B cell (primary cell): ENCODE data around the gene CABP5. TPM values are rescaled to one million over a fixed set of nuclear protein-coding genes. Genes with fewer than 3 reads are reported as not detected.
A peak's percentile ranks its signal among the peaks of the same experiment; 100 is the strongest.

Experiments
- ATAC-seq: fragments of 200-7000 bp; cut with Tn5 transposase; one replicate; pipeline ENCODE4 v1.10.0; 2021; ENCODE audit warnings: low read depth, mild to moderate bottlenecking, moderate number of reproducible peaks, moderate library complexity
- CTCF ChIA-PET: fragments of 350-600 bp; sonication (Branson Sonifier 250); formaldehyde crosslinking; loops from one replicate; lab custom pipeline; 2021; ENCODE audit warnings: antibody characterized with exemption, inconsistent platforms; lab: Charles Lee
- POLR2A ChIA-PET: fragments of 350-600 bp; sonication (Branson Sonifier 250); formaldehyde crosslinking; loops from one replicate; lab custom pipeline; 2021; ENCODE audit warnings: antibody characterized with exemption; lab: Charles Lee
- DNase-seq: peaks from one replicate; pipeline ENCODE4 v3.0.0; 2013
- H2AFZ ChIP-seq: 2 replicates; pipeline ENCODE4 v1.6.1; 2012; ENCODE audit warnings: mild to moderate bottlenecking, low read depth, low read length; ENCODE audit not compliant: insufficient read depth, poor library complexity, severe bottlenecking
- H3K27ac ChIP-seq, 2 donors: 1 replicate in 1 of 2; 2 replicates in 1 of 2; pipeline ENCODE4 v1.5.1; 2012 to 2013; ENCODE audit warnings: low read length in 2 of 2, mild to moderate bottlenecking in 2 of 2, moderate library complexity in 1 of 2
- H3K27me3 ChIP-seq, 4 experiments: fragments of 200-600 bp in 1 of 4; sonication (generic) in 1 of 4; replicated peaks in 1 of 4; 1 replicate in 2 of 4; 2 replicates in 2 of 4; pipeline versions ENCODE4 v1.6.1 to v1.7.0; 2013 to 2016; ENCODE audit warnings: low read length in 3 of 4, mild to moderate bottlenecking in 2 of 4, mixed read lengths in 1 of 4, moderate library complexity in 1 of 4; ENCODE audit not compliant: insufficient read depth in 4 of 4, control insufficient read depth in 3 of 4; ENCODE audit errors: control extremely low read depth in 1 of 4
- H3K36me3 ChIP-seq, 2 experiments: replicated peaks in 1 of 2; 1 replicate in 1 of 2; 2 replicates in 1 of 2; pipeline versions ENCODE4 v1.6.1 to v1.7.1; 2013; ENCODE audit warnings: low read length in 1 of 2; ENCODE audit not compliant: insufficient read depth in 2 of 2, control insufficient read depth in 1 of 2; ENCODE audit errors: control extremely low read depth in 1 of 2, extremely low read depth in 1 of 2
- H3K4me1 ChIP-seq, 2 donors: fragments of 200-600 bp in 1 of 2; sonication (generic) in 1 of 2; 1 replicate in 1 of 2; 2 replicates in 1 of 2; pipeline versions ENCODE4 v1.5.1 to v1.6.1; 2013 to 2017; ENCODE audit warnings: low read length in 2 of 2; ENCODE audit not compliant: control insufficient read depth in 2 of 2, insufficient read depth in 2 of 2
- H3K4me2 ChIP-seq: replicated peaks from 2 replicates; pipeline ENCODE3; 2012; ENCODE audit warnings: mild to moderate bottlenecking, low read depth, low read length; ENCODE audit not compliant: poor library complexity, severe bottlenecking
- H3K4me3 ChIP-seq, 5 experiments: fragments of 200-600 bp in 1 of 5; sonication (generic) in 1 of 5; 1 replicate in 3 of 5; 2 replicates in 2 of 5; pipeline versions ENCODE4 v1.5.1 to v1.7.0; 2011 to 2016; ENCODE audit warnings: low read length in 4 of 5, mild to moderate bottlenecking in 4 of 5, low read depth in 2 of 5, control low read depth in 1 of 5, moderate library complexity in 1 of 5; ENCODE audit not compliant: insufficient read depth in 1 of 5; ENCODE audit errors: control extremely low read depth in 1 of 5, extremely low read depth in 1 of 5
- H3K79me2 ChIP-seq: fragments of 200-600 bp; sonication (generic); one replicate; pipeline ENCODE4 v1.6.0; 2016; ENCODE audit warnings: low read length; ENCODE audit not compliant: control insufficient read depth, insufficient read depth
- H3K9ac ChIP-seq: fragments of 200-600 bp; sonication (generic); 2 replicates; pipeline ENCODE4 v1.6.1; 2017; ENCODE audit warnings: mild to moderate bottlenecking, low read length, moderate library complexity
- H3K9me3 ChIP-seq, 3 donors: one replicate each; pipeline versions ENCODE4 v1.6.1 to v1.7.1; 2013; ENCODE audit warnings: low read length in 2 of 3; ENCODE audit not compliant: control insufficient read depth in 2 of 3, insufficient read depth in 1 of 3; ENCODE audit errors: control extremely low read depth in 1 of 3
- H4K20me1 ChIP-seq: 2 replicates; pipeline ENCODE4 v1.6.0; 2012; ENCODE audit warnings: mild to moderate bottlenecking, low read length; ENCODE audit not compliant: insufficient read depth, control insufficient read depth, poor library complexity, severe bottlenecking
- H3K27ac Mint-ChIP-seq: one replicate; pipeline ENCODE4 v1.8.0; 2021; ENCODE audit warnings: mixed read lengths
- H3K27me3 Mint-ChIP-seq: one replicate; pipeline ENCODE4 v1.8.0; 2021; ENCODE audit warnings: mixed read lengths
- H3K4me1 Mint-ChIP-seq: one replicate; pipeline ENCODE4 v1.8.0; 2021; ENCODE audit warnings: mixed read lengths
- H3K4me3 Mint-ChIP-seq: one replicate; pipeline ENCODE4 v1.8.0; 2021; ENCODE audit warnings: mixed read lengths
- H3K9me3 Mint-ChIP-seq: one replicate; pipeline ENCODE4 v1.8.0; 2022; ENCODE audit warnings: mixed read lengths; ENCODE audit not compliant: insufficient read depth
- EZH2 ChIP-seq: IDR thresholded peaks from 2 replicates; pipeline ENCODE4 v1.6.1; 2012; ENCODE audit warnings: borderline replicate concordance, low read depth, mild to moderate bottlenecking, moderate library complexity, low read length; ENCODE audit not compliant: insufficient read depth, poor library complexity, severe bottlenecking
- WGBS: methylation state at CpG from one replicate; pipeline ENCODE4 v1.1.5; 2013; ENCODE audit warnings: missing lambda C conversion rate; ENCODE audit not compliant: insufficient coverage; 5-methylcytosine and 5-hydroxymethylcytosine counted together
- intact Hi-C: fragments of 100-400 bp; cut with micrococcal nuclease; formaldehyde crosslinking; loops from one replicate; pipeline ENCODE4 v1.10.0; 2022
- polyA plus RNA-seq: library from polyadenylated mRNA; depleted of rRNA; stranded (reverse); fragments of >200 nt; gene quantifications from 2 replicates; pipeline ENCODE4 v1.2.3, GENCODE V29; 2012
- total RNA-seq, 2 donors: library from RNA; stranded (reverse); fragments of 120-200 nt in 1 of 2; gene quantifications; 1 replicate in 1 of 2; 2 replicates in 1 of 2; pipeline versions ENCODE4 v1.2.3 to v1.2.4, GENCODE V29; 2013 to 2022
- TF ChIP-seq, protein P1 (sequence below): fragments of 200-600 bp; IDR thresholded peaks from one replicate; pipeline ENCODE4 v1.8.0; 2022; ENCODE audit warnings: antibody characterized with exemption, mild to moderate bottlenecking

Gene CABP5
- total and polyA plus RNA-seq, 2 donors (not counting 1 experiment from before 2014, with no cell fraction given): not detected

DNA sequence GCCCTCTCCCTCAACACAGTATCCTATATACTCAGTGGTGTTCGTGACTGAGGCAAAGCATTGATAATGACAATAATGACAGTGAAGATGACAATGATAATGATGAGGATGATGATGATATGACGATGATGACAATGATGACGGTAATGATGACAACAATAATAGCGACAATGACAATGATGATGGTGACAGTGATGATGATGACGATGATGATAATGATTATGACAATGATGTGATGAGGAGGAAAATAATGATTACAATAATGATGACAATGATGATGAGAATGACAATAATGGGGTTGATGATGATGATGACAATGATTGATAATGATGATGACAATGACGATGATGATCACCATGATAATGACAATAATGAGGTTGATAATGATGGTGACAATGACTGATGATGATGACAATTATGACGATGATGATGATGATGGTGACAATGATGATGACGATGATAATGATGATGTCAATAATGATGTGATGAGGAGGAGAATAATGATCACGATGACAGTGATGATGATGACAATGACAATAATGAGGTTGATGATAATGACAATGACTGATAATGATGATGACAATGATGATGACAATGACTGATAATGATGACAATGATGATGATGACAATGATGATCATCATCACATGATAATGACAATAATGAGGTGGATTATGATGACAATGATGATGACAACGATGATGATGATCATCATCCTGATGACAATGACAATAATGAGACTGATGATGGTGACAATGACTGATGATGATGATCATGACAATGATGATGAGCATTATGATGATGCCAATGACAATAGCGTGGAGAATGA, 32.7 kb downstream of the CABP5 start:
- H3K4me1 ChIP-seq: no peaks in the 10 kb centered on the region
- ChIA-PET POLR2A (no interaction called here), CTCF (no interaction called here)
- Mint-ChIP-seq H3K27me3 (peaks cover 15% of the 10 kb centered on the region), H3K4me1 (no peaks in the 10 kb centered on the region), H3K9me3 (no peaks in the 10 kb centered on the region), H3K4me3 (no peak overlapping the region), H3K27ac (no peak overlapping the region)
- no peaks in the 10 kb centered on the region for H3K9me3 ChIP-seq
- H3K4me3 ChIP-seq: no peak overlapping the region
- no peaks in the 10 kb centered on the region for H3K79me2 ChIP-seq
- no peak overlapping the region for H3K27ac ChIP-seq
- H3K36me3 ChIP-seq: no peaks in the 10 kb centered on the region
- TF ChIP-seq EZH2: no peak
- TF ChIP-seq, protein P1, sequence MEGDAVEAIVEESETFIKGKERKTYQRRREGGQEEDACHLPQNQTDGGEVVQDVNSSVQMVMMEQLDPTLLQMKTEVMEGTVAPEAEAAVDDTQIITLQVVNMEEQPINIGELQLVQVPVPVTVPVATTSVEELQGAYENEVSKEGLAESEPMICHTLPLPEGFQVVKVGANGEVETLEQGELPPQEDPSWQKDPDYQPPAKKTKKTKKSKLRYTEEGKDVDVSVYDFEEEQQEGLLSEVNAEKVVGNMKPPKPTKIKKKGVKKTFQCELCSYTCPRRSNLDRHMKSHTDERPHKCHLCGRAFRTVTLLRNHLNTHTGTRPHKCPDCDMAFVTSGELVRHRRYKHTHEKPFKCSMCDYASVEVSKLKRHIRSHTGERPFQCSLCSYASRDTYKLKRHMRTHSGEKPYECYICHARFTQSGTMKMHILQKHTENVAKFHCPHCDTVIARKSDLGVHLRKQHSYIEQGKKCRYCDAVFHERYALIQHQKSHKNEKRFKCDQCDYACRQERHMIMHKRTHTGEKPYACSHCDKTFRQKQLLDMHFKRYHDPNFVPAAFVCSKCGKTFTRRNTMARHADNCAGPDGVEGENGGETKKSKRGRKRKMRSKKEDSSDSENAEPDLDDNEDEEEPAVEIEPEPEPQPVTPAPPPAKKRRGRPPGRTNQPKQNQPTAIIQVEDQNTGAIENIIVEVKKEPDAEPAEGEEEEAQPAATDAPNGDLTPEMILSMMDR: no peak
- peaks cover 0 to 7% (median 4%) of the 10 kb centered on the region in 4 experiments for H3K27me3 ChIP-seq
- no peak for DNase-seq
- intact Hi-C loops: no loop called here
- H3K9ac ChIP-seq: no peak overlapping the region
- H2AFZ ChIP-seq: no peak overlapping the region
- no peaks in the 10 kb centered on the region for H4K20me1 ChIP-seq
- ATAC-seq: no peak
- WGBS: 94% methylated on average over 9 of the region's 11 CpGs
- no peak overlapping the region for H3K4me2 ChIP-seq

GRCh38 chr19:48006762-48007161, 37.1 kb downstream of the CABP5 start:
- no peak for TF ChIP-seq EZH2
- TF ChIP-seq, protein P1: peak; percentile 13
- CTCF ChIA-PET: no interaction called here
- no peaks in the 10 kb centered on the region for H4K20me1 ChIP-seq
- Mint-ChIP-seq H3K9me3 (no peaks in the 10 kb centered on the region), H3K27ac (no peak overlapping the region), H3K27me3 (peaks cover 28% of the 10 kb centered on the region), H3K4me1 (no peaks in the 10 kb centered on the region), H3K4me3 (no peak overlapping the region)
- H3K9me3 ChIP-seq: no peaks in the 10 kb centered on the region
- H3K9ac ChIP-seq: no peak overlapping the region
- H3K4me3 ChIP-seq: no peak overlapping the region
- POLR2A ChIA-PET: no interaction called here
- ATAC-seq (no peak), DNase-seq (no peak)
- no peak overlapping the region for H3K4me2 ChIP-seq
- H2AFZ ChIP-seq: no peak overlapping the region
- peaks cover 0 to 10% (median 3%) of the 10 kb centered on the region in 4 experiments for H3K27me3 ChIP-seq
- H3K79me2 ChIP-seq: no peaks in the 10 kb centered on the region
- WGBS: 84% methylated on average over 6 of the region's 6 CpGs
- no peak overlapping the region for H3K27ac ChIP-seq
- H3K4me1 ChIP-seq: no peaks in the 10 kb centered on the region
- intact Hi-C loops: no loop called here
- no peaks in the 10 kb centered on the region for H3K36me3 ChIP-seq
